ENCODE results near the gene TACR3. TPM values are rescaled to one million over a fixed set of nuclear protein-coding genes. Genes with fewer than 3 reads are reported as not detected.

The TACR3 gene, protein sequence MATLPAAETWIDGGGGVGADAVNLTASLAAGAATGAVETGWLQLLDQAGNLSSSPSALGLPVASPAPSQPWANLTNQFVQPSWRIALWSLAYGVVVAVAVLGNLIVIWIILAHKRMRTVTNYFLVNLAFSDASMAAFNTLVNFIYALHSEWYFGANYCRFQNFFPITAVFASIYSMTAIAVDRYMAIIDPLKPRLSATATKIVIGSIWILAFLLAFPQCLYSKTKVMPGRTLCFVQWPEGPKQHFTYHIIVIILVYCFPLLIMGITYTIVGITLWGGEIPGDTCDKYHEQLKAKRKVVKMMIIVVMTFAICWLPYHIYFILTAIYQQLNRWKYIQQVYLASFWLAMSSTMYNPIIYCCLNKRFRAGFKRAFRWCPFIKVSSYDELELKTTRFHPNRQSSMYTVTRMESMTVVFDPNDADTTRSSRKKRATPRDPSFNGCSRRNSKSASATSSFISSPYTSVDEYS
- total RNA-seq (not detected in 2 replicates), polyA plus RNA-seq (not detected in 2 replicates), polyA minus RNA-seq (not detected in 2 replicates), Bru-seq, nascent RNA (percentile 4 among the genes with signal in this experiment), BruChase-seq, experiment 1, labeled RNA remaining after a 6-hour chase (percentile 2 among the genes with signal in this experiment), BruChase-seq, experiment 2, labeled RNA remaining after a 2-hour chase (percentile 2 among the genes with signal in this experiment)
- not detected in 2 replicates for polyA plus RNA-seq (2011; cell fraction: cytosol; rRNA removed)
- polyA plus RNA-seq (2011; cell fraction: nucleus; rRNA removed), result not detected in 2 replicates
- not detected in 2 replicates for polyA plus RNA-seq (2012)
- not detected for polyA minus RNA-seq (2011; cell fraction: cytosol; rRNA and poly(A)+ RNA removed)
- not detected in 2 replicates for polyA minus RNA-seq (2011; cell fraction: nucleus; rRNA and poly(A)+ RNA removed)
- long read RNA-seq, result 0 reads

DNA sequence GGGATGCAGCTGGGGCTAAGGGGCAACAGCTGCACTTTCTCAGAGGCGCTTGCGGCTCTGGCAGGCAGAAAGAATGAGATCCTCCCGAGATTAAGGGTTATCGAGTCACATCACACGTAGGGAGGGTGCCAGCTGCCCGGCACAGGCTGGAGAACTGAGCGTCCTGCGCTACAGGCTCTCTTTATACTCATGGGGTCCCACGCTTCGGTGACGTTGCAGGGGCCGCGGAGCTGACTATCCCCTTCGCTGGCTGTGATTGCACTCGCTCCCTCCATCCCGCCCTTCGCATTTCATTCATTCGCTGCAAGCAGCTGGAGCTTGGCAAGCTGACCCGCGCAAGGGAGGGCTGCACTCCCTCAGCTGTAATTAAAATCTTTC, at the start of gene TACR3:
TSS of gene TACR3 (minus strand) at position 156 of the 378 bp plus-strand sequence. CDS start 310 bp downstream, outside the sequence.
- no peak for DNase-seq (ENCODE audit: low read depth, low spot score)
- Histone ChIP-seq H3K27me3 (ENCODE audit: control insufficient read depth in 2 of 2, insufficient read depth in 2 of 2, low read length in 2 of 2) (peaks cover 10 to 15% of the 10 kb centered on the region in 2 experiments), H3K9ac (replicated peaks; ENCODE audit: extremely low read depth, insufficient read depth, low read length) (no peak within 1 kb of the TSS), H3K4me2 (ENCODE audit: insufficient read depth, low read length) (peak within 1 kb of the TSS; percentile 69), H3K4me3 (replicated peaks in 1 of 3; ENCODE audit: insufficient read depth in 1 of 3, low read depth in 1 of 3, low read length in 3 of 3) (peak within 1 kb of the TSS in 1 of 3 experiments; percentile 30), H4K20me1 (replicated peaks; ENCODE audit: control insufficient read depth, extremely low read depth, insufficient read depth, low read length) (no peaks in the 10 kb centered on the region), H3K27ac (ENCODE audit: insufficient read depth, low read depth, low read length) (no peak within 1 kb of the TSS), H3K79me2 (ENCODE audit: control insufficient read depth, insufficient read depth, low read length) (no peaks in the 10 kb centered on the region), H3K9me1 (replicated peaks; ENCODE audit: control insufficient read depth, extremely low read depth, insufficient read depth, low read length) (no peaks in the 10 kb centered on the region), H2AFZ (ENCODE audit: low read depth, low read length) (peak within 1 kb of the TSS; percentile 97), H3K4me1 (ENCODE audit: control insufficient read depth, extremely low read depth, insufficient read depth, low read length) (no peaks in the 10 kb centered on the region), H3K36me3 (ENCODE audit: control insufficient read depth in 2 of 2, extremely low read depth in 1 of 2, insufficient read depth in 2 of 2, low read length in 2 of 2) (no peaks in the 10 kb centered on the region), H3K9me3 (replicated peaks; ENCODE audit: control insufficient read depth, insufficient read depth, low read length) (no peaks in the 10 kb centered on the region)
- ChIA-PET POLR2A (no interaction called here), CTCF (interaction anchor here (1.4 to 2.0 kb wide), 2 partner anchors 62 to 66 kb away, joined by 3 to 8 read pairs; no protein-coding TSS in a partner anchor)
- no TSS peak for BruUV-seq (replicated peaks)
- intact Hi-C loops (cut with micrococcal nuclease) (no loop called here), dilution Hi-C loops (cut with MboI; ENCODE audit: extremely low pct_ligation_motif_present, low sequenced_read_pairs) (no loop called here)
- TF ChIP-seq POLR2AphosphoS5 (IDR thresholded peaks at IDR 0.05; ENCODE audit: insufficient read depth, low read depth, low read length), result no peak
- no peak for TF ChIP-seq FOS (IDR thresholded peaks at IDR 0.05; ENCODE audit: borderline replicate concordance, insufficient read depth, low read length)
- TF ChIP-seq POLR2A (IDR thresholded peaks at IDR 0.05; ENCODE audit: low read depth, low read length), result no peak
- no peak for FAIRE-seq

DNA sequence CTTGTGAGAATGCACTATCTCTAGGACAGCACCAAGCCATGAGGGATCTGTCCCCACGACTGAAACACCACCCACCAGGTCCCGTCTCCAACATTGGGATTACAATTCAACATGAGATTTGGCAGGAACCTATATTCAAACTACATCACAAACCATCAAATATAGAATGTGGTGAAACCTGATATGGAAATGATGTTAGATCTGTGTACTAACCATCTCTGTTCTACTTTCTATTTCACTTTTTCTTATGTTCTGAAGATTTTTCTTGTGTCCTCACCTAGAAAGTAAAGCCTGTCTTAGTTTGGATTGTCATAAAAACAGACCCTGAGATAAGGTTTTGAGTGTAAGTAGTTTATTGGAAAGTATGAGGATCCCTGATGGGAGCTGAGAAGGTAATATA, 37.8 kb upstream of the TACR3 start:
- no peak overlapping the region for H3K27ac ChIP-seq (ENCODE audit: insufficient read depth, low read depth, low read length)
- no peak overlapping the region for H3K4me3 ChIP-seq (replicated peaks in 1 of 3; ENCODE audit: insufficient read depth in 1 of 3, low read depth in 1 of 3, low read length in 3 of 3)
- H3K9ac ChIP-seq (replicated peaks; ENCODE audit: extremely low read depth, insufficient read depth, low read length), result no peak overlapping the region
- POLR2A ChIA-PET, result no interaction called here
- dilution Hi-C loops (cut with MboI; ENCODE audit: extremely low pct_ligation_motif_present, low sequenced_read_pairs), result no loop called here
- no peaks in the 10 kb centered on the region for H3K9me1 ChIP-seq (replicated peaks; ENCODE audit: control insufficient read depth, extremely low read depth, insufficient read depth, low read length)
- H3K4me1 ChIP-seq (ENCODE audit: control insufficient read depth, extremely low read depth, insufficient read depth, low read length), result peaks cover 9% of the 10 kb centered on the region
- CTCF ChIA-PET, result interaction anchor here (1.6 kb wide), 1 partner anchor 29 kb away, joined by 3 read pairs; no protein-coding TSS in a partner anchor
- no peak overlapping the region for H3K4me2 ChIP-seq (ENCODE audit: insufficient read depth, low read length)
- H3K36me3 ChIP-seq (ENCODE audit: control insufficient read depth in 2 of 2, extremely low read depth in 1 of 2, insufficient read depth in 2 of 2, low read length in 2 of 2), result no peaks in the 10 kb centered on the region
- BruUV-seq (replicated peaks), result no TSS peak
- FAIRE-seq, result no peak
- H3K79me2 ChIP-seq (ENCODE audit: control insufficient read depth, insufficient read depth, low read length), result no peaks in the 10 kb centered on the region
- intact Hi-C loops (cut with micrococcal nuclease), result no loop called here
- H2AFZ ChIP-seq (ENCODE audit: low read depth, low read length), result no peak overlapping the region
- no peaks in the 10 kb centered on the region for H4K20me1 ChIP-seq (replicated peaks; ENCODE audit: control insufficient read depth, extremely low read depth, insufficient read depth, low read length)
- H3K9me3 ChIP-seq (replicated peaks; ENCODE audit: control insufficient read depth, insufficient read depth, low read length), result no peaks in the 10 kb centered on the region
- DNase-seq (ENCODE audit: low read depth, low spot score), result no peak
- TF ChIP-seq MAX (IDR thresholded peaks at IDR 0.05; ENCODE audit: insufficient read depth, insufficient read length), result no peak
- no peak for TF ChIP-seq EZH2 (IDR thresholded peaks at IDR 0.05; ENCODE audit: borderline replicate concordance, low read depth, low read length, severe bottlenecking)
- TF ChIP-seq POLR2A (IDR thresholded peaks at IDR 0.05; ENCODE audit: low read depth, low read length), result no peak
- no peak for TF ChIP-seq FOS (IDR thresholded peaks at IDR 0.05; ENCODE audit: borderline replicate concordance, insufficient read depth, low read length)
- no peak for TF ChIP-seq JUN (IDR thresholded peaks at IDR 0.05; ENCODE audit: borderline replicate concordance, insufficient read depth, insufficient read length, low read depth)
- TF ChIP-seq, protein P1, sequence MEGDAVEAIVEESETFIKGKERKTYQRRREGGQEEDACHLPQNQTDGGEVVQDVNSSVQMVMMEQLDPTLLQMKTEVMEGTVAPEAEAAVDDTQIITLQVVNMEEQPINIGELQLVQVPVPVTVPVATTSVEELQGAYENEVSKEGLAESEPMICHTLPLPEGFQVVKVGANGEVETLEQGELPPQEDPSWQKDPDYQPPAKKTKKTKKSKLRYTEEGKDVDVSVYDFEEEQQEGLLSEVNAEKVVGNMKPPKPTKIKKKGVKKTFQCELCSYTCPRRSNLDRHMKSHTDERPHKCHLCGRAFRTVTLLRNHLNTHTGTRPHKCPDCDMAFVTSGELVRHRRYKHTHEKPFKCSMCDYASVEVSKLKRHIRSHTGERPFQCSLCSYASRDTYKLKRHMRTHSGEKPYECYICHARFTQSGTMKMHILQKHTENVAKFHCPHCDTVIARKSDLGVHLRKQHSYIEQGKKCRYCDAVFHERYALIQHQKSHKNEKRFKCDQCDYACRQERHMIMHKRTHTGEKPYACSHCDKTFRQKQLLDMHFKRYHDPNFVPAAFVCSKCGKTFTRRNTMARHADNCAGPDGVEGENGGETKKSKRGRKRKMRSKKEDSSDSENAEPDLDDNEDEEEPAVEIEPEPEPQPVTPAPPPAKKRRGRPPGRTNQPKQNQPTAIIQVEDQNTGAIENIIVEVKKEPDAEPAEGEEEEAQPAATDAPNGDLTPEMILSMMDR (IDR thresholded peaks at IDR 0.05; ENCODE audit: extremely low read depth in 1 of 2, insufficient read depth in 1 of 2, low read depth in 1 of 2, low read length in 2 of 2), result no peak
- TF ChIP-seq GATA2 (IDR thresholded peaks at IDR 0.05; ENCODE audit: insufficient read depth, insufficient read length, low read depth, low read length), result no peak
- no peak for TF ChIP-seq MYC (IDR thresholded peaks at IDR 0.05; ENCODE audit: low read depth, low read length)
- no peak for TF ChIP-seq POLR2AphosphoS5 (IDR thresholded peaks at IDR 0.05; ENCODE audit: insufficient read depth, low read depth, low read length)
- no peaks in the 10 kb centered on the region for H3K27me3 ChIP-seq (ENCODE audit: control insufficient read depth in 2 of 2, insufficient read depth in 2 of 2, low read length in 2 of 2)
